ENCODE results near the gene CREBL2. TPM values are rescaled to one million over a fixed set of nuclear protein-coding genes. Genes with fewer than 3 reads are reported as not detected.
"Not testable (repeated sequence)": the region's sequence is repeated elsewhere in the genome, so short reads cannot be mapped to it uniquely, and the experiment has no call there.

CREBL2 gene
- total and polyA plus RNA-seq, 4 donors = 18.3 to 50.5 (median 27.6) TPM

DNA sequence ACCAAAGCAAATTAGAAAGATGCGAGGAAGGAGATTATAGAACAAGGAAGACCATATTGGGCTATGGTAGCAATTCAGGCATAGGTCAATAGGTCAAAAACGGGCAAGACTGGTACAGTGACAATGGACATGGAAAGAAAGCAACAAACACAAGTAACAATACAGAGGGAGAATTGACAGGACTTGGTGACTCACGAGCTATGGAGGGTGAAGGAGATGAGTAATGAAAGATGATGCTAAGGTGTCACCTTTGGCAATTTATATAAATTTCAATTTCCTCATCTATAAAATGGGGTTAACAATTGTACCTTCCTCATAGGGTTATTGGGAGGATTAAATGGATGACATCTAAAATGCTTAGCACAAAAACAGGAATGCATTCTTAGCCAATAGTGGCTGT lies 33.9 kb upstream of the CREBL2 start:
- no peaks in the 10 kb centered on the region for H3K36me3 ChIP-seq (ENCODE audit: control insufficient read depth in 4 of 4, insufficient read depth in 4 of 4, low read length in 4 of 4)
- no peak for ATAC-seq (ENCODE audit: insufficient read depth, low FRiP score)
- H3K4me1 ChIP-seq (ENCODE audit: control insufficient read depth in 5 of 5, insufficient read depth in 5 of 5, low read length in 5 of 5) = no peaks in the 10 kb centered on the region
- H3K4me3 ChIP-seq = no peak overlapping the region
- no peak overlapping the region for H3K27ac ChIP-seq (ENCODE audit: low read depth in 1 of 2, low read length in 1 of 2)
- no peak overlapping the region for H3K9ac ChIP-seq (ENCODE audit: insufficient read depth in 1 of 2, low read length in 2 of 2)
- DNase-seq = no peak
- 88 to 95% methylated on average over 3 of the region's 3 CpGs for WGBS, 2 donors
- H3K9me3 ChIP-seq (ENCODE audit: control insufficient read depth in 4 of 4, insufficient read depth in 3 of 4, low read length in 3 of 4) = no peaks in the 10 kb centered on the region
- TF ChIP-seq, protein P1, sequence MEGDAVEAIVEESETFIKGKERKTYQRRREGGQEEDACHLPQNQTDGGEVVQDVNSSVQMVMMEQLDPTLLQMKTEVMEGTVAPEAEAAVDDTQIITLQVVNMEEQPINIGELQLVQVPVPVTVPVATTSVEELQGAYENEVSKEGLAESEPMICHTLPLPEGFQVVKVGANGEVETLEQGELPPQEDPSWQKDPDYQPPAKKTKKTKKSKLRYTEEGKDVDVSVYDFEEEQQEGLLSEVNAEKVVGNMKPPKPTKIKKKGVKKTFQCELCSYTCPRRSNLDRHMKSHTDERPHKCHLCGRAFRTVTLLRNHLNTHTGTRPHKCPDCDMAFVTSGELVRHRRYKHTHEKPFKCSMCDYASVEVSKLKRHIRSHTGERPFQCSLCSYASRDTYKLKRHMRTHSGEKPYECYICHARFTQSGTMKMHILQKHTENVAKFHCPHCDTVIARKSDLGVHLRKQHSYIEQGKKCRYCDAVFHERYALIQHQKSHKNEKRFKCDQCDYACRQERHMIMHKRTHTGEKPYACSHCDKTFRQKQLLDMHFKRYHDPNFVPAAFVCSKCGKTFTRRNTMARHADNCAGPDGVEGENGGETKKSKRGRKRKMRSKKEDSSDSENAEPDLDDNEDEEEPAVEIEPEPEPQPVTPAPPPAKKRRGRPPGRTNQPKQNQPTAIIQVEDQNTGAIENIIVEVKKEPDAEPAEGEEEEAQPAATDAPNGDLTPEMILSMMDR (IDR thresholded peaks at IDR 0.05; ENCODE audit: control extremely low read depth, extremely low read depth) = no peak
- H3K27me3 ChIP-seq (ENCODE audit: control insufficient read depth in 3 of 3, insufficient read depth in 3 of 3, low read length in 2 of 3) = no peaks in the 10 kb centered on the region

DNA sequence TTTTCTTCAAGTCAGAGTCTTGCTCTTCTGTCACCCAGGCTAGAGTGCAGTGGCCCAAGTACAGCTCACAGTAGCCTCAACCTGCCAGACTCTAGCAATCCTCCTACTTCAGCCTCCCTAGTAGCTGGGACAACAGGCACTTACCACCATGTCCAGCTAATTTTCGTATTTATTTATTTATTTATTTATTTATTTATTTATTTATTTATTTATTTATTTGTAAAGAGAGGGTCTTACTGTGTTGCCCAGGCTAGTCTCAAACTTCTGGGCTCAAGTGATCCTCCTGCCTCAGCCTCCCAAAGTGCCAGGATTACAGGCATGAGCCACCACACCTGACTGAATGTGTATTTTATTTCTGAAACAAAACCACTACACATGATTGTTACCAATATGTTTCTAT lies 31.0 kb upstream of the CREBL2 start:
- H3K27me3 ChIP-seq (ENCODE audit: control insufficient read depth in 3 of 3, insufficient read depth in 3 of 3, low read length in 2 of 3); H3K36me3 ChIP-seq (ENCODE audit: control insufficient read depth in 4 of 4, insufficient read depth in 4 of 4, low read length in 4 of 4); ATAC-seq (ENCODE audit: insufficient read depth, low FRiP score); H3K27ac ChIP-seq (ENCODE audit: low read depth in 1 of 2, low read length in 1 of 2); H3K4me1 ChIP-seq (ENCODE audit: control insufficient read depth in 5 of 5, insufficient read depth in 5 of 5, low read length in 5 of 5); DNase-seq; H3K9ac ChIP-seq (ENCODE audit: insufficient read depth in 1 of 2, low read length in 2 of 2); H3K9me3 ChIP-seq (ENCODE audit: control insufficient read depth in 4 of 4, insufficient read depth in 3 of 4, low read length in 3 of 4); H3K4me3 ChIP-seq: not testable (repeated sequence)
- 96 to 98% methylated on average over 1 of the region's 1 CpG for WGBS, 2 donors

DNA sequence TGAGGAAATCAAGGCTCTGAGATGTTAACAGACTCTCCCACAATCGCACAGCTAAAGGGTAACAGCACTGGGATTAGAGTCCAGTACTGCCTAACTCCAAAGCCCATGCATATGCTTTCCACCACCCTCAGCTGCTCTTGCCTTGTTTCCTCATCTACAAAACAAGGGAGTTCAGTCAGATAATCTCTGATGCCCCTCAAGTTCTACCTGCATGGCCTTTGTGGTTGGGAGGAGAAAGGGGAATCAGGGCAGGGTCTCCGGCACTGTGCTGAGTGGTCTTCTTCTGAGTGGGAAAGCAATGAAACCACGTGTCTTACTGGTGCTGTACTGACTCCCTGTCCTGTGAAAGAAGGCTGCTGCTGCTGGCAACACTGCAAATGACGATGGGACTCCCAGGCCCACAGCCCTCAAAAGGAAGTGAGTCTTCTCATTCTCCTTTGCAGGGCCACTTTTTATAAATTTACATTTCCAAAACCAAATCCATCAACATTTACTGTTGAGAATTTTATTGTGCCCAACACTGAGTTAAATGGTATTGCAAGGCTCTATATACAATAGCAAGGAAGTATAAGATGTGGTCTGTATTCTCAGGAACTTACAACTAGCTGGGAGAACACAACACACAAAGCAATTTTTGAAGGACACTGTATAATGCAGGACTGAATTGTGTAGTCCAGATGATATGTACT lies 29.3 kb upstream of the CREBL2 start:
- no peak for DNase-seq
- no peaks in the 10 kb centered on the region for H3K4me1 ChIP-seq (ENCODE audit: control insufficient read depth in 5 of 5, insufficient read depth in 5 of 5, low read length in 5 of 5)
- no peak overlapping the region for H3K4me3 ChIP-seq
- peak overlapping the region in 1 of 2 donors; percentile 9 for H3K27ac ChIP-seq (ENCODE audit: low read depth in 1 of 2, low read length in 1 of 2)
- WGBS, 2 donors = 47 to 69% methylated on average over 4 of the region's 4 CpGs
- H3K9me3 ChIP-seq (ENCODE audit: control insufficient read depth in 4 of 4, insufficient read depth in 3 of 4, low read length in 3 of 4) = no peaks in the 10 kb centered on the region
- ATAC-seq (ENCODE audit: insufficient read depth, low FRiP score) = no peak
- no peaks in the 10 kb centered on the region for H3K36me3 ChIP-seq (ENCODE audit: control insufficient read depth in 4 of 4, insufficient read depth in 4 of 4, low read length in 4 of 4)
- no peak overlapping the region for H3K9ac ChIP-seq (ENCODE audit: insufficient read depth in 1 of 2, low read length in 2 of 2)
- H3K27me3 ChIP-seq (ENCODE audit: control insufficient read depth in 3 of 3, insufficient read depth in 3 of 3, low read length in 2 of 3) = no peaks in the 10 kb centered on the region
- TF ChIP-seq, protein P1 (IDR thresholded peaks at IDR 0.05; ENCODE audit: control extremely low read depth, extremely low read depth) = no peak

DNA sequence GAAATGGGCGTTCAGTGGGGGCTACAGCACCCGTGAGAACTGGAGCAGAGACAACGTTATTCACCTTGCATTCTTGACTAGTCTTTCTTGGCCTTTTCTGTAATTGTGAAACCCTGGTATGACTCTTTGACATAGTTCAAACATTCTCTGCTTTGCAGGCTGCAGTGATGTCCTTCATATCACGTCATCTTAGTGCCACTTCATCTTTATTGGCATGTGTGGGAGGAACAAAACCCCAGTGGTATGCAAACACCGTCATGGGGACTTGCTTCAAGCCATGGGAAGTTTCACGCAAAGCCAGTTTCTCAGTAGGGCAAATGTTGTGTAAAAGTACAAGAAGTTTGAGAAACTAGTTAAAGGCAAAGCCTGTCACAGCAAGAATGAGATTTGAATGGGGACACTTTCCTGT lies 28.8 kb upstream of the CREBL2 start:
- Histone ChIP-seq H3K9ac (ENCODE audit: insufficient read depth in 1 of 2, low read length in 2 of 2) (no peak overlapping the region), H3K27ac (ENCODE audit: low read depth in 1 of 2, low read length in 1 of 2) (peak overlapping the region in 1 of 2 donors; percentile 79), H3K36me3 (ENCODE audit: control insufficient read depth in 4 of 4, insufficient read depth in 4 of 4, low read length in 4 of 4) (no peaks in the 10 kb centered on the region), H3K9me3 (ENCODE audit: control insufficient read depth in 4 of 4, insufficient read depth in 3 of 4, low read length in 3 of 4) (no peaks in the 10 kb centered on the region), H3K27me3 (ENCODE audit: control insufficient read depth in 3 of 3, insufficient read depth in 3 of 3, low read length in 2 of 3) (no peaks in the 10 kb centered on the region), H3K4me3 (no peak overlapping the region), H3K4me1 (ENCODE audit: control insufficient read depth in 5 of 5, insufficient read depth in 5 of 5, low read length in 5 of 5) (no peaks in the 10 kb centered on the region)
- 46 to 49% methylated on average over 6 of the region's 6 CpGs for WGBS, 2 donors
- TF ChIP-seq, protein P1 (IDR thresholded peaks at IDR 0.05; ENCODE audit: control extremely low read depth, extremely low read depth) = no peak
- peak; percentile 64 for ATAC-seq (ENCODE audit: insufficient read depth, low FRiP score)
- DNase-seq = peak in 2 of 3 donors; percentile 25 to 56
